ENCODE measurements around the gene TCF7L2.

TCF7L2 gene

DNA sequence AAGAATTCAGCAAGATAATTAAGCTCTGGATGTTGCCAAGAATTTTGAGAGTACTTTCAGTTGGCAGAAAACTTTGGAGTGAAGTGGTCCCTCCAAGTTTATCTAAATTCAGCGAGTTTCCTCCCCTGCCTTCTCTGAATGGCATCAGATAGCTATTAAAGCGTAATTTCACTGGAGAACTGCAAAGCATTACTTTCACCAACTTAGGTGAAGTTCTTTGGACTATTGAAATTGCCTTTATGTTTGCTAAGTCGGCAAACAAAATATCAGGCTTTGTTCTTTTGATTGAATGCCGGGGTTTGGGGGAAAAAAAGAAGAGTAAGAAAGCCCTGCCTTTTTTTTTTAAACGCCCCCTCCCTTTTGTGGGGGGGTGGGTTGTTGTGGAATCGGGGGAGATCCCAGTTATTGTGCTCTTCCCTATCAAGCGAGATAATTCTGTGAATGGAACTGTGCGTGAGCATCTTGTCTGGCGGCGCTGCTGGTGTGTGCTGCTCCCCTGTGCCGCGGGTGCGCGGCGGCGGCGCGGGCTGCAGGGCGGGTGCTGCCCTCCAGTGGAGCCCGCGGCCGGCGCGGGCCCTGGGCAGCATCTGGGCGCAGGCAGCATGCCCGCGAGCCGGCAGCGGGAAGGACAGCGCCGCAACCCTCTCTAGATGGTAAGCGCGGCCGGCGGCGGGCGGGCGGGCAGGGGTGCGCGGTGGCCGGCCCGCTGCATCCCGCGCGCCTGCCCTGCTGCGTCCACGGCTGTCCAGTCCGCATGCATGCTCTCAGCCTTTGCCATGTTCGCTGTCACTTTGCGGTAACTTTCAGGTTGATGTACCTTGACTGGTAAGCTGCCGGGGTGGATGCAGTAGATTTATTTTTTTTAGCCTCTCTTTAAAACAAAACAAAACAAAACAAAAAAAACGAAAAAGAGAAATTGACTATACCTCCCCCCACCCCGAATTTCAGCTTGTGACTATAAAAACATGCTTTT, 176.5 kb downstream of the TCF7L2 start:
- DNase-seq (ENCODE audit: low read depth) = peak; percentile 63

DNA sequence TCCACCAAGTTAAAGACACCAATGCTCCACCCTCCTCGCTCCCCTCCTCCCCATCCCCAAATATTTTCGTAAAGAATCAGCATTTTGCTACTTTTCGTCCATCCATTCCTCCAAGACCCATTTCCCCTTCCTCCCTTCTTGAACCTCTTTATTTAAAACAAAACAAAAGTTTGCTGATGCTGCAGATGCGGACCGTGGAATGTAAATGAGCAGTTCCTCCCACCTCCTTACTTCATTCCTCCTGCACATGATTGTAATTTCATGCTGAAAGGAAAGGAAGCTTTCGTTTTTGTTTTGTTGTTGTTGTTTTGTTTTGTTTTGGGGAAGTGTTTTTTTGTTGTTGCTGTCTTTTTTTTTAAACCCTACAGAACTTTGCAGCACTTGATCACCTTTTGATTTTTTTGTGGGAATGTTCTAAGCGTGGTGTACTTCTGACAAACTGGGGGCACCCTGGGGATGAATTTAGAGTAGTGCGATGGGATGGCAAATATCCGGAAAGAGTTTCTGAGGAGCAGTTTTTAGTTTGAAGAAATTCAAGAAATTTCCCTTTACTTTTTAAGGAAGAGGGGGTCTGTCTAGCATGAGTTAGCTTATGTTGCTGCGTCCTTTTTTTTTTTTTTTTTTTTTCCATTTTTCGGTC, 177.3 kb downstream of the TCF7L2 start:
- no peak for DNase-seq (ENCODE audit: low read depth)

DNA sequence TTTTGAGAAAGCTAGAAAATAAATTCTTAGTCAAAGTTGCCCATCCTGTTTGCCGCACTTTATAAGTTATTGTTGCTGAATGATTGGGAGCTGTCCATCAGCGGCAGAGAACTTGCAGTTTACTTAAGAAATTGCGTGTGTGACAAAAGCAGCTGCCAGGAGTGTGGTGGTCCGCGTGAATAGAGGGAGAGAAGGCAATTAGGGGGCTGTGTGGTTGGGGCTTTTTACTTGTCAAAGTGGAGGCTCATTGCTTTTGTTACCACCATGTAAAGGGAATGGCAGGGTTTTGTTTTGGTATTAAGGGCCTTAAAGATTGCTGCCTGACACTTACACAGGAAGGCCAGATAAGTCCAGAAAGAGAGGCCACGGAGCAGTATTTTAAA, 177.8 kb downstream of the TCF7L2 start:
- no peak for DNase-seq (ENCODE audit: low read depth)

DNA sequence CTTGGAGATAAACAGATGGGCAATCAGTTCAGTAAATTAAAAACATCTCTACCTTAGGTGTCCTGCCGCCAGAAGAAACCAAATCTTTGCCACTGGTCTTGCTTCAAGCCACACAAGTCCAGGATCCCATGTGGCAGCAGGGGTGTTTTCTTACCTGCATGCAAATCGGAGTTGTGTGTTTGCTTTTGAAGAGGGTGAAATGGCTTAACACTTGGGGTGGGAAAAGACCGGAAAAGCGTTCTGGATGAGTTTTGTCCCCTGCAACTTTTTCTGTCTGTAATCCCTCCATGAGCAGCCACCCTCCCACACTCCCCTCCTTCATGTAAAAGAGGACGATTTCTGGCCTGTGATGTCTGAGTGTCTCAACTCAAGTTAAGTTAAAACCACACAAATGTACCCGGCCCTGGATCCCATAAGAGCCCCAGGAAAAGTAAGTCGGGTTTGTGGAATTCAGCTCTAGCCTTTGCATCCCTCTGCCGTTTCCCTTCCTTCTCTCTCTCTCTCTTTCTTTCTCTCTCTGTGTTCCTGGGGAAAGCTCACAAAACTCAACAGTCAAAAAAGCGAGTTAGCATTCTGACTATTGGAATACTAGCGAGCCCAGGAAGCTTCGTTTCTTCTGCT, 178.5 kb downstream of the TCF7L2 start:
- DNase-seq (ENCODE audit: low read depth) = no peak

DNA sequence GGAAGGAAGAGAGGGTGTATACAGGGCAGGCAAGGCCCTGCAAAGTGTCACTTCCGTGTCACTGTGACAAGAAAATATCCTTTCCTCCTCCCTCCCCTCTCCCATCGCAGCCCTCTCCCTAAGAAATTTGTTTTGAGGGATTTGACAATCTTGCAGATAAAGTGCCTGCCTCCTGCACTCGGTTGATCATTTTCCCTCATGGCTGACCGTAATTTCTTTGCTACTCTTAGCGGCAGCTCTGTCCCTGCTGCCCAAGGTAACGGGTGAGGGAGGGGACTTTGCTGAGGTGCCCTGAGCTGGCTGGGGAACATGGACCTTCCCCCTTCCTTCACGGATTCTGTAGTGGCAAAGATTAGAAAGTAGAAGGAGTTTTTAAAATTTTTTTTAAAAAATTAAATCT, 179.1 kb downstream of the TCF7L2 start:
- DNase-seq (ENCODE audit: low read depth) = no peak

DNA sequence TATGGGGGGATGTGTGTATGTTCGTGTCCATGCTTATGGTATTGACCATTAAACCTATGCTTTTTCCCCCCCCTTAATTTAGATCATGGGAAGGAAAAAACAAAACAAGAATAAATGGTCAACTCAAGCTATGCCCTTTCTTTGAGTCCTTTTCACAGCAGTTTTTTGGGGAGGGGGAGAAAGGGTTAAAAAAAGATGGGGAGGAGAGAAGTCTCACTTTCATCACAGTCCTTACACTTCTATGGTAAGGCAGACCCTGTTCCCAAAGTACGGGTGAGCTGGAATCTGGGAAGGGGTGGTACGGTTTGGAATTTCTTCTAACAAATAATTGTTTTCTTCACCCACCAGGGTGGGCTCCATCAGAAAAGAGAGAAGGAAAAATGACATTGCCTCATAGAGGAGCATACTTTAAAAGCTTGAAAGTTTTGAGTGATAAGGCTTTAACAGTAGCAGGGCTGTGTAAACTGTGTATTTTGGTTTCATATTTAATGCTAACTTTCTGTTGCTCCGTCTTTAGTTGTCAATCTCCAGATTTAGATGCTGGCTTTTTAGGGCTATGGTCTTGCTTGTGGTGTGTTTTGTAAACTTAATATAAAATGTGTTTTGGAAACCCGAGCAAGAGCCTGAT, 180.1 kb downstream of the TCF7L2 start:
- no peak for DNase-seq (ENCODE audit: low read depth)

DNA sequence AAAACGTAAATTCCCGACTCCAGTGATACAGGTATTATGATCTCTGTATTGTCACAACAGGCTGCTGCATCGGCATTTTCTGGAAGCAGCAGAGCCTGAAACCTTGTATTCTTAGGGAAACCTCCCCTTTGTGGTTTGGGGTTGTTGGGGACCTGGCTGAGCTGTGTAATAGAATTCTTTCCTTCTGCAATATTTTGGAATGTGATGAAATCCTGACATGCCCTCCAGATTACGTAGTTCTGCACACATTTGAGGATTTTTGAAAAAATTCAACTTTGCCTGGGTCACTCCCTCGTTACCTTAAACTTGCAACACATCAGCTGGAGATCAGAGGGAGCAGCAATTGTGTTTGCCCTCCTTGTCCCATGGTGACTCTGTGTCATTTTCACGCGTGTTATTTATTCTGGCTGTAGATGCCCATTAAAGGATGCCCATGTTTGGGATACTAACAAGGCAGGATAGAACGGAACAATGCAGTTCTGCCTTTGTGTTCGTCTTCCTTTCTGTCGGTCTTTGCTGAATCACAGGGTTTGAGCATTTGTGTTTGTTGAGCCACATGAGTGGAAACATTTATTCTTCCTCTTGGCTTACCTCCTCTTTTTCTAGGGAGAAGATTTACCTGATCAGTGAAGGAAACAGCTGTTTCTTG, 181.7 kb downstream of the TCF7L2 start:
- DNase-seq (ENCODE audit: low read depth) = peak; percentile 90

DNA sequence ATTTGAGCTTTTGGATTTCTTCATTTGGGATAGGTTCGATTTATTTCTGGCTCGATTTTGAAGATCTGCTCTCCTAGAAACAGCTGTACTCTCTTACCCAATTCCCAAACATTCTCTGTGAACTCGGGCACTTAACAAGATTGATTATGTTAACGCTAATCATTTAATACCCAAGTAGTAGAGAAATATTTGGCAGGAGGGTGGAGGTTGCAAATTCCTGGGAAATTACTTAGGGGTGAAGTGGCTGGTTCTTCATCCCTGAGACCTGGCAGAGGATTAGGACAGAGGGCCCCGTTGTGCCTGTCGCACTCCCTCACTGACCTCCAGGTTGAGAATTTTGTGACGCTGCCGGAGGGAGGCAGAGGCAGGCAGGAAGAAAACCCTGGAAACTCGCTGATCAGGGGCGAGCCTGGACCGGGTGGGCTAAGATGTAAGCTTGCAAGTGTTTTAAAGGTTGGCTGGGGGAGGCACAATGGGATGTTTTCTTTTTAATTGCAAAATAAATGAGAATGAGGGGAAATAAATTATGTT, 182.6 kb downstream of the TCF7L2 start:
- DNase-seq (ENCODE audit: low read depth) = peak; percentile 64

DNA sequence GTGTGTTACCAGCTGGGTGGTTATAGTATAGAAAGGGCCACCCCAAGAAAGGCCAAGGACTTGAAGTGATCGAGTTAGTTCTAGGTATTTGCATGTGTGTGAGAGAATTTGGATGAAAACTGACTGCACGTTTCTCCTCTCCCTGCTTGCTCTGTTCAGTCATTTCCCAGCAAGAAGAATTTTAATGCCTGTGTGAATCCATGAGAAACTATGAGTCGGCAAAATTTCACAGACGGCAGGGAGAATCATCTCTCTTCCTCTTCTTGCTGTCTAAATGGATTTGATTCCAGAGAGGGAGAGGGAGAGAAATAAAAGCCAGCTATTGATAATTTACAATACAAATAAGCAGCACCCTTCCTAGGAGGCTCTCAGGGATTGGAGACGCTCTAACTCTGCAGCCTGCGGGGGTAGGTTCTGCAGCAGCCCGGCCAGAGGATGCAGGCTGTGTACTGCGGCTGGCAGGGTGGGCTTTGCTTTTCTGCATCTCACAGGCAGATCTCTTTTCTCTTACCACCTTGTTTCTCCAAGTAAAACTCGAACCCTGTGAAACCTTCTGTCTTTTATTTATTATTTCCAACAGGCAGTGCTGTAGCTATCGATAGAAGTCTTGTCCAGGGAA, 183.6 kb downstream of the TCF7L2 start:
- peak; percentile 72 for DNase-seq (ENCODE audit: low read depth)

DNA sequence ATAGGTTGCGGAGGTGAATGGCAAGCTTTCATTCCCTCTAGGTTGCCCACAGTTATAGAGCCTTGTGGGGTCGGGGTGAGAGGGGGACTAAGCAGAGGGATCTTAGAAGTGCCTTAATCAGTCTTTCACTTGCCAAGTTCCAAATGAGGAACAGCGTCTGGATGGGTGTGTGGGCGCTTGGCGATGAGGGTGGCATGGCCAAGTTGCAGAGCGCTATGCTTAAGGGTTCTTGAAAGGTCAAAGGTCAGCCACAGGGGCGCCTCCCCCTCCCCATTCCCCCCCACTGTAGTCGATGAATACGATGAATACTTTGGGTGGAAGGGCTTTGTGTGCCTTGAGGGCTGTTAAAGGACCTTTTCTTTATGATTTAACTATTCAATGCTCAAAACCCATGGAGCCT, 185.0 kb downstream of the TCF7L2 start:
- DNase-seq (ENCODE audit: low read depth) = no peak

DNA sequence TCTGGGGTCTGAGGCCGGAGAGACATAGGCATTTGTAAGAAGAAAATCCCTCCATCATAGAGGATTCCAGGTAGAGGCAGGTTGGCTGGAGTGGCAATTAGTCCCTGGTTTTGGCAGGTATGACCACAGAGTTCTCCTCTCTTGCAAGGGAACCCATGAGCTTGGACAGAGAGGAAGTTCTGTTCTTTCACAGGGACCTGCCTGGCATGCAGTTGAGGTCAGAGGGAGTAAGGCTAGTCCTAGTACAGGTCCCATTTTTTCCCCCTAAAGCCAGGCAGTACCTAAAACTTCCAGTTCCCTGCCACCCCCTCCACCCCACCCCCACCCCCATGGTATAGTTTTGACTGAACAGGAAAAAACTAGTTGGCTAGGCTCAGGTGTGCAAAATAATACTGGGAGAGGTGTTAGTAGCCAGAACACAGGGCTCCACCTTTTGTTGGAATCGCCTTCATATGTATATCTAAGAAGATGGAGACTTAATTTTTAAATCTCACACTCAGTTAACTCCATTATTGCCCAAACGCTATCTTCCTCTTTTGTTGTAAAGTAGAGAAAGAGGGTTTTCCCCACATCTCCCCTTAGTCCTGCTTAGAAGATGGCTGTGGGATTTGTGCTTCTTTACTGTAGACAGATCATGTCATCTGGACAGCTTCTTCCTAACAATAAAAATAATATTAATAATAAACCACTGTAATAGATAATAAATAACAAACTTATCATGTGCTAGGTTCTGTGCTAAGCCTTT, 188.1 kb downstream of the TCF7L2 start:
- no peak for DNase-seq (ENCODE audit: low read depth)

DNA sequence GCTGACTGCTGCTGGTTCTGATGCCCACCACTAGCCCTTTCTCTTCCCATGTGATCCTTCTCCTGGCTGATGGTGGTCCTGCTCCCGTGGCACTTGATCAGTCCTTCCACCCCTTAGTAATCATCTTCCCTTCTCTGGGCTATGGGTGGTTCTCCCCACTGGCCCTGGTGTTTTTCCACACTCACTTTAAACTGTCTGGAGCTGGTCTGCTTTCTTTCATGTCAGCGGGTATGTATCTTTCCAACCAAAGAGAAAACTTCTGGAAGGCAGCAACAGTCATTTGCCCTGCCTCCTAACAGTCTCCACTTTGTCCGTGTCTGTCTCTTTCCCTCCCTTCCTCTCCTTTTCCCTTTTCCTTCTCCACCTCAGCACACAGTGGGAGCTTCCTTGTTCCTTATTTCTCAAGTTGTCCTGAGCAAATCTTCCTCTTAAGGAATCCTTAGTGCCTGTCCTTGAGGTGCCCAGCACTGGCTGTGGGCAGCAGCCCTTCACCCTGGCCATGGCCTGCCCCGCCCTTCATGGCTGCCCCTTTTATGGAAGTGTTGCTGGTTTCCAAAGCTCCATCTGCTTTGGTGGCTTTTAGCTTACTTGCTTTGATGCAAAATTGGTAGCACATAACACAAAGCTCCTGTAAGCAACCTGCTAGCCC, 189.0 kb downstream of the TCF7L2 start:
- peak; percentile 7 for DNase-seq (ENCODE audit: low read depth)

DNA sequence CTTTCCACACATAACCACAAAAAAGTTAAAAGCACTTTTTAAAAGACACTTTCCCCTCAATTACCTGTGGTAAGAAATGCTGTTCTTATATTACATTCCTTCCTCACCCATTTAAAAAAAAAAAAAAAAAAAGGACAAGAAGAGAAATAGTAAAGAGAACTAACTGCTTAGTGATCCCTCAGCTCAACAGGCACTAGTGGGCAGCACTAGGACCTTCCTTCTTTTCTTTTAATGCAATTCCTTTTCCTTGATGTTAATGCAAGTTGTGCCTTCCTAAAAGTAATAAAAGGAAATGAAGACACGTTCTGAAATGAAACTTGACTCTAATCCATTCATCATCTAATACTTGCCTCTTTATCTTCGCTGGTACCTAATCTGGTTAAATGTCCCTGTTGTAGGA, 189.7 kb downstream of the TCF7L2 start:
- peak; percentile 32 for DNase-seq (ENCODE audit: low read depth)

DNA sequence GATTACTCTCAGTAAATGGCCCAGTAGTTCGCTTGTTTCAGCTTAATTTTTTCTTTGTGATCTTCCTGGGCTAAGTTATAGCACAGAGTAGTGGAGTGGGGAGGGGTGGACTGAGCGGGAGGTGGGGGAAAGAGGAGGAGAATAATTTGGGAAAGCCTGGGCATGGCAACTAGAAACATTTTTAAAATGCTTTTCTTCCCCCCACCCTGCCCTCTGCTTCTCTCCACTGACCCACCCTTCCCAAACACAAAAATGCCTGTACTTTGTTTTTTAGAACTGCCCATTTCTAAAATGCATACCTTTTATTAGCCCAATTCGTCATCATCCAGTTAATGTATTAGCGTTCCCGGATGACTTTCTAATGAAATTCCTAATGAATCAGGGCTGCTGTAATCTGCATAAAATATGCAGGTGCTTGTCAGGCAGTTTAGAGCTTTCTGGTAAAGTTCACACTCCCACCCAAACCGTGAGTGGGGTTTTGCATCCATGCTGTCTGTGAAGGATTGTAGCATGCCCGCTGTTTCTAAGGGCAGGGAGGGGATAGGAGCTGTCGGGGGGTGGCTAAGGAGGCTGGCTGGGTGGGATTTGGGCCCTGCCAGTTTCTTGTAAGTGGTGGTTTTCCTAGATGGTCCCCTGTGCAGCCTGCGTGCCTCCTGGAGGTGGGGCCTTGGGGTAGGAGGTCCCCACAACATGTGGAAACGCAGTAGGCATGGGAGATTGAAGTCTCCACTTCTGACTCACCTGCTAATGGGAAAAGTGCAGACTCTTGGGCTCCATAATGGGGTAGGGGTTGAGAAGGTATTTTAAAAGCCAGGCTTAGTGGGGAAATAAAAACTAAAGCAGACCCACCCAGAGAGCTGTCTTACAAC, 190.3 kb downstream of the TCF7L2 start:
- no peak for DNase-seq (ENCODE audit: low read depth)

DNA sequence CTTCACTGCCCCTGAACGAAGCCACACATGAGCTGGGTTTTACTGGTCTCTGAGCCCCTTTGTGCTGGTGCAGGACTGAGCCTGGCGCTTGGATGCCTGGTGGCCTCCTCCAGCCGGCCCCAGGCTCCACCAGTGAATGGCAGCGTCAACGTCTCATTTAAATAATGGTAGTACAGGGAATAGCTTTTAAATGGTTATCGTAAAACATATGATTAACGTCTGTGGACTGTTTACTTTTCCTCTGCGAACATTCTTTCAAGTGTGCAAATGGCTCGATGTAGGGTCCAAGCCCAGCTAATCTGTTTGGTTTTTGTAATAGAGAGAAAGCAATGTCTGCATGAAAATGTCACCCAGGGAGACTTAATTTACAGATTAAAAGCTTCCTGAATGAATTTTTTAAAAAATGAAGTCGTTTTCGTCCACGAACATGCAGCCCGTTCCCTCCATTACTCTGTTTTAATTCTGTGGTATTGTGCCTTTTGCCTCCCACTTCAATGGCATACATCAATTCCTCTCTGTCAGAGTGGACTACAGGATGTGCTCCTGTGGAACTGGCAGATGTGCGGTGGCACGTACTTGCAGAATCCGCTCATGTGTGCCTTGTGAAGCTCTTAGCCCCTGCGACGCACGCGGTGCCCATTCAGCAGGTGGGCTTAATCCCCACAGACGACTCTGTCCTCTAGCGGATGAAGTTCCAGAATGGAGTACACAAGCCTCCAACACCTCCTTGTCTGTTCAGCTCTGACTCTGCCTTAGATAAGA, 192.7 kb downstream of the TCF7L2 start:
- DNase-seq (ENCODE audit: low read depth) = no peak

DNA sequence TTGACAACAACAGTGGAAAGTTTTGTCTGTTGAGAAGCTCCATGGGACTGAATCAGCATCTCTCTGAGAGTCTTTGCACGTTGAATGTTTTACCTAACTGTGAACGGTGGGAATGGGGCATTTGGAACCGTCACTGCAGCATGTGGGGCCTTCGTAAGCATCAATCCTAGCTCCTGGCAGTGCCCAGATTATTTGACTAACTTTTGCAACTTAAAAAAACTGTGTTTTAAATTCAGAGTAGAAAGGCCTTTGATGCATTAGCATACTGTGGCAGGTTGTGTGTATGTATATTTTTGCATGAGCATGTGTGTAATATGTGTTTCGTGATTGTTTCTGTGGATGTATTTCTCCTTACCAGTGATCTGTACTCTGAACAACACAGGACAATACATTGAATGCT, 194.5 kb downstream of the TCF7L2 start:
- no peak for DNase-seq (ENCODE audit: low read depth)

DNA sequence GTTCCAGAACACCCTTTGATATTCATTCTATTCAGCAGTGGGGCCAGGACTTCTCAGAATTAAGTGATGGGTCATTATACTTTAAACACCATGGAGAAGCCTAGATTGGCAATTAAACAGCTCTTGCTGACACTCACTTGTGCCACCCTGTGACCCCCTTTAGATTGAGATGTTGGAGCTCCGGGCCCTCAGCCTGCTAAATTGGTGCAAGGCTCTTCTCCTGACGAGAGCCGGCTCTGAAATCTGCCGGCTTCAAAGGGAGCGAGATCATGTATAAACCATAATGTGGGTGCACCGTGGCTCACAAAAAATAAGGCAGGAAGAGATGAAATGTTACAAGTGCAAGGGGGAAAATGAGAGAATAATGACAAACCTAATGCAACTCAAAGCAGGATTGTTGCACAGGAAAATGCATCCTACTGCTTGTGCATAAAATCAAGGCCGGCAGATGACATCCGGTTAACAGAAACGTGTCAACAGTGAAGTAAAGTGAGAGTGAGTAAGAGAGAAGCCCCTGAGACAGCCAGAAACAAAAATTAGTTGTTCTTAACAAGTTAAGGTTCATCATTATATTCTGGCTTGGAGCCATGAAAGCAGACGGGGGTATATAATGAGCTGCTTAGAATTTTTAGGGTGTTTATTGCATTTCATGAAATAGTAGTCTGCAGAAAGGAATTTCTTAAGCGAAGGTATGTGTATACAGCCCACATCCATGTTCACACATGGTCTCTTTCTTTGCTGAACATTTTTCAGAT, 198.2 kb downstream of the TCF7L2 start:
- no peak for DNase-seq (ENCODE audit: low read depth)

DNA sequence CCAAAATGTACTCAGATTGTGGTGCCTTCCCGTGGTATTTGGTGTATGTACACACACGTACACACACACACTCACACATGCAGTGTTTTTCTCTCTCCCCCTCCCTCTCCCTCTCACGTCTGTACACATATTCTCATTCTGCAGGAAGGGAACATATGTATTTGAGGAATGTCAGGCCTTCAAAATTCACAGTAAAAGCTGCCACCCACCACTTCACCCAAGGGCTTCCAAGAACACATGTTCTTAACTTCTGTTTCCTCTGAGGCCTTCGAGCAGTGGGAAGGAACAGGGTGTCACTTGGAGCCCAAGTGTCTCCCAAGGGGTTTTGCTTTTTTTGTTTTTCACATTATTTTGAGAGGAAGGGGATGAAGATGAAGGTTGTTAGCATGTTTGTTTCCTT, 198.9 kb downstream of the TCF7L2 start:
- no peak for DNase-seq (ENCODE audit: low read depth)
